Astrocyte of the cerebellum (primary cell): ENCODE measurements around the gene ERAL1.
"Not testable (repeated sequence)": the region's sequence is repeated elsewhere in the genome, so short reads cannot be mapped to it uniquely, and the experiment has no call there.

Experiments
- DNase-seq: peaks from one replicate; pipeline ENCODE4 v3.0.0-alpha.2; 2011; ENCODE audit warnings: low read depth
- H3K4me3 ChIP-seq: 2 replicates; pipeline ENCODE4 v1.5.1; 2011; ENCODE audit warnings: mild to moderate bottlenecking, low read depth, low read length, moderate library complexity
- CTCF ChIP-seq: IDR thresholded peaks from 2 replicates; pipeline ENCODE4 v1.5.1; 2012; ENCODE audit warnings: low read length, low read depth, moderate library complexity, mild to moderate bottlenecking; ENCODE audit errors: missing control alignments
- in situ Hi-C: cut with HindIII; loops from 2 replicates; pipeline ENCODE4 v1.10.0; 2017; ENCODE audit warnings: low sequenced_read_pairs

Gene ERAL1

GRCh38 chr17:28867276-28867675 is 12.5 kb downstream of the ERAL1 start:
- in situ Hi-C loops: loop anchor here (5.0 kb wide), 2 partner anchors 40 to 50 kb away; no protein-coding TSS in a partner anchor
- TF ChIP-seq CTCF: no peak

GRCh38 chr17:28871056-28871579 is 16.3 kb downstream of the ERAL1 start:
- in situ Hi-C loops: no loop called here
- no peak for TF ChIP-seq CTCF
- no peak overlapping the region for H3K4me3 ChIP-seq
- no peak for DNase-seq

More at GRCh38 chr17:28867276-28867675, 12.5 kb downstream of the ERAL1 start:
- no peak for DNase-seq
- no peak overlapping the region for H3K4me3 ChIP-seq

GRCh38 chr17:28873839-28874238 is 19.0 kb downstream of the ERAL1 start:
- no peak for DNase-seq
- TF ChIP-seq CTCF: no peak
- in situ Hi-C loops: no loop called here
- H3K4me3 ChIP-seq: no peak overlapping the region

GRCh38 chr17:28874750-28875149 is 19.9 kb downstream of the ERAL1 start:
- in situ Hi-C loops: loop anchor here (5.0 kb wide), 1 partner anchor 87 kb away; no protein-coding TSS in a partner anchor
- no peak for TF ChIP-seq CTCF
- DNase-seq: no peak
- H3K4me3 ChIP-seq: no peak overlapping the region

GRCh38 chr17:28875848-28876550 is 21.2 kb downstream of the ERAL1 start:
- no peak for TF ChIP-seq CTCF
- in situ Hi-C loops: loop anchor here (5.0 kb wide), 1 partner anchor 89 kb away; no protein-coding TSS in a partner anchor

GRCh38 chr17:28877150-28877711 is 22.4 kb downstream of the ERAL1 start:
- in situ Hi-C loops: loop anchor here (5.0 kb wide), 1 partner anchor 90 kb away; no protein-coding TSS in a partner anchor
- DNase-seq, H3K4me3 ChIP-seq: not testable (repeated sequence)

More at GRCh38 chr17:28875848-28876550, 21.2 kb downstream of the ERAL1 start:
- DNase-seq: no peak
- H3K4me3 ChIP-seq: no peak overlapping the region
